B cell (primary cell): ENCODE data around the gene RIOK3. TPM values are rescaled to one million over a fixed set of nuclear protein-coding genes. Genes with fewer than 3 reads are reported as not detected.
"Not testable (repeated sequence)": the region's sequence is repeated elsewhere in the genome, so short reads cannot be mapped to it uniquely, and the experiment has no call there.

ENCODE experiments used
- ATAC-seq: fragments of 200-7000 bp; cut with Tn5 transposase; one replicate; pipeline ENCODE4 v1.10.0; 2021; ENCODE audit warnings: low read depth, mild to moderate bottlenecking, moderate number of reproducible peaks, moderate library complexity
- CTCF ChIA-PET: fragments of 350-600 bp; sonication (Branson Sonifier 250); formaldehyde crosslinking; loops from one replicate; lab custom pipeline; 2021; ENCODE audit warnings: antibody characterized with exemption, inconsistent platforms; lab: Charles Lee
- POLR2A ChIA-PET: fragments of 350-600 bp; sonication (Branson Sonifier 250); formaldehyde crosslinking; loops from one replicate; lab custom pipeline; 2021; ENCODE audit warnings: antibody characterized with exemption; lab: Charles Lee
- DNase-seq: peaks from one replicate; pipeline ENCODE4 v3.0.0; 2013
- H2AFZ ChIP-seq: 2 replicates; pipeline ENCODE4 v1.6.1; 2012; ENCODE audit warnings: mild to moderate bottlenecking, low read depth, low read length; ENCODE audit not compliant: insufficient read depth, poor library complexity, severe bottlenecking
- H3K27ac ChIP-seq, 2 donors: 1 replicate in 1 of 2; 2 replicates in 1 of 2; pipeline ENCODE4 v1.5.1; 2012 to 2013; ENCODE audit warnings: low read length in 2 of 2, mild to moderate bottlenecking in 2 of 2, moderate library complexity in 1 of 2
- H3K27me3 ChIP-seq, 4 experiments: fragments of 200-600 bp in 1 of 4; sonication (generic) in 1 of 4; replicated peaks in 1 of 4; 1 replicate in 2 of 4; 2 replicates in 2 of 4; pipeline versions ENCODE4 v1.6.1 to v1.7.0; 2013 to 2016; ENCODE audit warnings: low read length in 3 of 4, mild to moderate bottlenecking in 2 of 4, mixed read lengths in 1 of 4, moderate library complexity in 1 of 4; ENCODE audit not compliant: insufficient read depth in 4 of 4, control insufficient read depth in 3 of 4; ENCODE audit errors: control extremely low read depth in 1 of 4
- H3K36me3 ChIP-seq, 2 experiments: replicated peaks in 1 of 2; 1 replicate in 1 of 2; 2 replicates in 1 of 2; pipeline versions ENCODE4 v1.6.1 to v1.7.1; 2013; ENCODE audit warnings: low read length in 1 of 2; ENCODE audit not compliant: insufficient read depth in 2 of 2, control insufficient read depth in 1 of 2; ENCODE audit errors: control extremely low read depth in 1 of 2, extremely low read depth in 1 of 2
- H3K4me1 ChIP-seq, 2 donors: fragments of 200-600 bp in 1 of 2; sonication (generic) in 1 of 2; 1 replicate in 1 of 2; 2 replicates in 1 of 2; pipeline versions ENCODE4 v1.5.1 to v1.6.1; 2013 to 2017; ENCODE audit warnings: low read length in 2 of 2; ENCODE audit not compliant: control insufficient read depth in 2 of 2, insufficient read depth in 2 of 2
- H3K4me2 ChIP-seq: replicated peaks from 2 replicates; pipeline ENCODE3; 2012; ENCODE audit warnings: mild to moderate bottlenecking, low read depth, low read length; ENCODE audit not compliant: poor library complexity, severe bottlenecking
- H3K4me3 ChIP-seq, 5 experiments: fragments of 200-600 bp in 1 of 5; sonication (generic) in 1 of 5; 1 replicate in 3 of 5; 2 replicates in 2 of 5; pipeline versions ENCODE4 v1.5.1 to v1.7.0; 2011 to 2016; ENCODE audit warnings: low read length in 4 of 5, mild to moderate bottlenecking in 4 of 5, low read depth in 2 of 5, control low read depth in 1 of 5, moderate library complexity in 1 of 5; ENCODE audit not compliant: insufficient read depth in 1 of 5; ENCODE audit errors: control extremely low read depth in 1 of 5, extremely low read depth in 1 of 5
- H3K79me2 ChIP-seq: fragments of 200-600 bp; sonication (generic); one replicate; pipeline ENCODE4 v1.6.0; 2016; ENCODE audit warnings: low read length; ENCODE audit not compliant: control insufficient read depth, insufficient read depth
- H3K9ac ChIP-seq: fragments of 200-600 bp; sonication (generic); 2 replicates; pipeline ENCODE4 v1.6.1; 2017; ENCODE audit warnings: mild to moderate bottlenecking, low read length, moderate library complexity
- H3K9me3 ChIP-seq, 3 donors: one replicate each; pipeline versions ENCODE4 v1.6.1 to v1.7.1; 2013; ENCODE audit warnings: low read length in 2 of 3; ENCODE audit not compliant: control insufficient read depth in 2 of 3, insufficient read depth in 1 of 3; ENCODE audit errors: control extremely low read depth in 1 of 3
- H4K20me1 ChIP-seq: 2 replicates; pipeline ENCODE4 v1.6.0; 2012; ENCODE audit warnings: mild to moderate bottlenecking, low read length; ENCODE audit not compliant: insufficient read depth, control insufficient read depth, poor library complexity, severe bottlenecking
- H3K27ac Mint-ChIP-seq: one replicate; pipeline ENCODE4 v1.8.0; 2021; ENCODE audit warnings: mixed read lengths
- H3K27me3 Mint-ChIP-seq: one replicate; pipeline ENCODE4 v1.8.0; 2021; ENCODE audit warnings: mixed read lengths
- H3K4me1 Mint-ChIP-seq: one replicate; pipeline ENCODE4 v1.8.0; 2021; ENCODE audit warnings: mixed read lengths
- H3K4me3 Mint-ChIP-seq: one replicate; pipeline ENCODE4 v1.8.0; 2021; ENCODE audit warnings: mixed read lengths
- H3K9me3 Mint-ChIP-seq: one replicate; pipeline ENCODE4 v1.8.0; 2022; ENCODE audit warnings: mixed read lengths; ENCODE audit not compliant: insufficient read depth
- CTCF ChIP-seq: fragments of 200-600 bp; IDR thresholded peaks from one replicate; pipeline ENCODE4 v1.8.0; 2022; ENCODE audit warnings: antibody characterized with exemption, mild to moderate bottlenecking
- EZH2 ChIP-seq: IDR thresholded peaks from 2 replicates; pipeline ENCODE4 v1.6.1; 2012; ENCODE audit warnings: borderline replicate concordance, low read depth, mild to moderate bottlenecking, moderate library complexity, low read length; ENCODE audit not compliant: insufficient read depth, poor library complexity, severe bottlenecking
- WGBS: methylation state at CpG from one replicate; pipeline ENCODE4 v1.1.5; 2013; ENCODE audit warnings: missing lambda C conversion rate; ENCODE audit not compliant: insufficient coverage; 5-methylcytosine and 5-hydroxymethylcytosine counted together
- intact Hi-C: fragments of 100-400 bp; cut with micrococcal nuclease; formaldehyde crosslinking; loops from one replicate; pipeline ENCODE4 v1.10.0; 2022
- polyA plus RNA-seq: library from polyadenylated mRNA; depleted of rRNA; stranded (reverse); fragments of >200 nt; gene quantifications from 2 replicates; pipeline ENCODE4 v1.2.3, GENCODE V29; 2012
- total RNA-seq, 2 donors: library from RNA; stranded (reverse); fragments of 120-200 nt in 1 of 2; gene quantifications; 1 replicate in 1 of 2; 2 replicates in 1 of 2; pipeline versions ENCODE4 v1.2.3 to v1.2.4, GENCODE V29; 2013 to 2022

Gene RIOK3
- total and polyA plus RNA-seq, 2 donors (not counting 1 experiment from before 2014, with no cell fraction given) = 42.5 to 83.4 TPM

- H3K36me3 ChIP-seq = peaks cover under 1 to 1% of the 10 kb centered on the region in 2 experiments
- no peak overlapping the region for H3K4me3 ChIP-seq
- ATAC-seq = no peak
- no peaks in the 10 kb centered on the region for H3K9me3 ChIP-seq
- no peak for TF ChIP-seq CTCF
- no peak for TF ChIP-seq EZH2
- H3K4me2 ChIP-seq = no peak overlapping the region
- H3K9ac ChIP-seq = no peak overlapping the region
- ChIA-PET CTCF (interaction anchor here (0.6 to 2.1 kb wide), 3 partner anchors 12 to 491 kb away, joined by 3 to 11 read pairs (median 3); partner anchors contain the start of gene RBBP8), POLR2A (no interaction called here)
- no peak overlapping the region for H3K4me3 Mint-ChIP-seq
- intact Hi-C loops = no loop called here
- no peak for DNase-seq
- H3K27ac ChIP-seq = peak overlapping the region in 1 of 2 donors; percentile 44
- 93% methylated on average over 3 of the region's 4 CpGs for WGBS
- no peak overlapping the region for H3K27ac Mint-ChIP-seq
- no peaks in the 10 kb centered on the region for H3K27me3 ChIP-seq
- no peaks in the 10 kb centered on the region for H3K9me3 Mint-ChIP-seq
- H3K27me3 Mint-ChIP-seq = no peaks in the 10 kb centered on the region
- no peak overlapping the region for H2AFZ ChIP-seq
- peaks cover 5% of the 10 kb centered on the region for H3K79me2 ChIP-seq
- no peaks in the 10 kb centered on the region for H4K20me1 ChIP-seq
- H3K4me1 ChIP-seq = peaks cover 23 to 28% of the 10 kb centered on the region in 2 donors
- H3K4me1 Mint-ChIP-seq = peaks cover 32% of the 10 kb centered on the region
Observed at GRCh38 chr18:23424616-23425015, 28.5 kb upstream of the RIOK3 start.

- Mint-ChIP-seq H3K27me3 (no peaks in the 10 kb centered on the region), H3K27ac (no peak overlapping the region), H3K4me3 (no peak overlapping the region), H3K9me3 (no peaks in the 10 kb centered on the region), H3K4me1 (peaks cover 11% of the 10 kb centered on the region)
- WGBS = no CpG with 5 or more reads among the region's 3 CpGs
- H3K9ac ChIP-seq = no peak overlapping the region
- POLR2A ChIA-PET = no interaction called here
- TF ChIP-seq CTCF (no peak), EZH2 (no peak)
- CTCF ChIA-PET = interaction anchor here (0.9 kb wide), 1 partner anchor 74 kb away, joined by 5 read pairs; the partner anchor contains the start of gene RMC1
- no peaks in the 10 kb centered on the region for H3K9me3 ChIP-seq
- ATAC-seq (no peak), DNase-seq (no peak)
- intact Hi-C loops = no loop called here
- no peaks in the 10 kb centered on the region for H3K79me2 ChIP-seq
- H3K36me3 ChIP-seq = peaks cover 1 to 4% of the 10 kb centered on the region in 2 experiments
- no peaks in the 10 kb centered on the region for H4K20me1 ChIP-seq
- no peak overlapping the region for H3K27ac ChIP-seq
- H3K4me1 ChIP-seq = peaks cover under 1% of the 10 kb centered on the region in 2 donors
- no peak overlapping the region for H3K4me2 ChIP-seq
- no peak overlapping the region for H2AFZ ChIP-seq
- H3K27me3 ChIP-seq = no peaks in the 10 kb centered on the region
- no peak overlapping the region for H3K4me3 ChIP-seq
Observed at GRCh38 chr18:23428821-23429220, 24.3 kb upstream of the RIOK3 start.

GRCh38 chr18:23429538-23429937 lies 23.5 kb upstream of the RIOK3 start:
- H3K4me1 ChIP-seq, H3K4me3 ChIP-seq, H3K27ac Mint-ChIP-seq, H2AFZ ChIP-seq, H3K36me3 ChIP-seq, ATAC-seq, H3K27ac ChIP-seq, DNase-seq, POLR2A ChIA-PET, H3K9me3 ChIP-seq, H3K4me1 Mint-ChIP-seq, H3K4me3 Mint-ChIP-seq, intact Hi-C loops, H3K27me3 Mint-ChIP-seq, H3K27me3 ChIP-seq, H3K79me2 ChIP-seq, H3K4me2 ChIP-seq, H3K9me3 Mint-ChIP-seq, H4K20me1 ChIP-seq, H3K9ac ChIP-seq: not testable (repeated sequence)
- WGBS = no CpG with 5 or more reads among the region's 3 CpGs
- CTCF ChIA-PET = interaction anchor here (0.9 kb wide), 1 partner anchor 73 kb away, joined by 5 read pairs; the partner anchor contains the start of gene RMC1
